LNCaP clone FGC (cell line): Measurements from ENCODE around the gene RNFT2.

Experiments
- DNase-seq: peaks from one replicate; pipeline ENCODE4 v3.0.0-alpha.2; 2011; ENCODE audit warnings: low read depth
- H3K4me3 ChIP-seq: 2 replicates; pipeline ENCODE4 v1.5.1; 2011; ENCODE audit warnings: mild to moderate bottlenecking, low read depth, low read length, control low read depth
- CTCF ChIP-seq: IDR thresholded peaks from 2 replicates; pipeline ENCODE4 v1.5.1; 2012; ENCODE audit warnings: mild to moderate bottlenecking; ENCODE audit not compliant: control insufficient read depth, insufficient read depth; ENCODE audit errors: extremely low read depth

RNFT2 gene

GRCh38 chr12:116862167-116862566 lies 124.1 kb downstream of the RNFT2 start:
- DNase-seq, result no peak
- no peak for TF ChIP-seq CTCF
- H3K4me3 ChIP-seq, result no peak overlapping the region

GRCh38 chr12:116863275-116863767 lies 125.2 kb downstream of the RNFT2 start:
- TF ChIP-seq CTCF, result peak; percentile 13; the same call in 1 of the 2 replicates
- H3K4me3 ChIP-seq, result no peak overlapping the region
- no peak for DNase-seq

GRCh38 chr12:116864371-116865160 lies 126.5 kb downstream of the RNFT2 start:
- no peak overlapping the region for H3K4me3 ChIP-seq
- DNase-seq, result no peak
- no peak for TF ChIP-seq CTCF

- no peak for TF ChIP-seq CTCF
- no peak overlapping the region for H3K4me3 ChIP-seq
- DNase-seq, result no peak
These were observed 129.4 kb downstream of the RNFT2 start for GRCh38 chr12:116867523-116867922.

- no peak overlapping the region for H3K4me3 ChIP-seq
- no peak for DNase-seq
- TF ChIP-seq CTCF, result no peak
These were observed 132.2 kb downstream of the RNFT2 start for GRCh38 chr12:116870306-116870705.

- DNase-seq, result no peak
- no peak for TF ChIP-seq CTCF
- H3K4me3 ChIP-seq, result no peak overlapping the region
These were observed 136.3 kb downstream of the RNFT2 start for GRCh38 chr12:116874324-116874995.
